Thyroid gland (tissue), 4 donors: ENCODE results near the gene CDH4.

ENCODE experiments used
- CTCF ChIP-seq, 6 experiments: fragments of 200-600 bp in 3 of 6; fragments of 450-650 bp in 3 of 6; sonication (generic) in 3 of 6; IDR thresholded peaks; one replicate each; pipeline ENCODE4 v1.5.1; 2016 to 2019; ENCODE audit warnings: antibody characterized with exemption in 6 of 6, mild to moderate bottlenecking in 2 of 6, inconsistent platforms in 1 of 6, moderate library complexity in 1 of 6
- POLR2A ChIP-seq, 2 donors: fragments of 450-650 bp; IDR thresholded peaks; one replicate each; pipeline ENCODE4 v1.6.1; 2017; ENCODE audit warnings: antibody characterized with exemption in 2 of 2, mild to moderate bottlenecking in 2 of 2, moderate library complexity in 1 of 2

DNA sequence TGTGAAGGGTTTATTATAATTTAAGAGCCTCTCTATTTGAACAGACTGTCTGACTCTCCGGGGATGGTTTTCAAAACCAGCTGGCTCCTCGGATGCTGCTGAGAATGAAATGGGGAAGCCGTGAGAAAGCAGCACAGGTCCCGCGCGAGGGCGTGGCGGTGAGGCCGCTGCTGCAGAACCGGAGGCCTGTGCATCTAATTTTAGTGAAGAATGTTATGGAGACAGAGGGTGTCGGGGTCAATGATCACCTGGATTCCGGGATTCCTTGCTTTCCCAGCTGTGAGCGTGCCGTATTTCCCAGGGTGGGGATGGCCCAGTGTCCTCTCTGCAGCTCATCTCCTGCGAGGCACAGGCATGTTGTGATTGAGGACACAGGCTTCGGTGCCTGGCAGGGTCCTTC lies 348.0 kb downstream of the CDH4 start:
- TF ChIP-seq CTCF (IDR thresholded peaks at IDR 0.05) = no peak
- no peak for TF ChIP-seq POLR2A (IDR thresholded peaks at IDR 0.05)
